ENCODE results near the gene RAB6B.

The RAB6B gene

GRCh38 chr3:133895208-133896001 lies at the start of gene RAB6B:
RAB6B (minus strand) TSS chr3:133895882; CDS start chr3:133895466, 416 bp downstream.
- peak; percentile 14 for DNase-seq (ENCODE audit: low read depth)

- DNase-seq (ENCODE audit: low read depth) = peak; percentile 92
These were observed 49.1 kb upstream of the RAB6B start for GRCh38 chr3:133944641-133945380.

- peak; percentile 42 for DNase-seq (ENCODE audit: low read depth)
These were observed 48.5 kb upstream of the RAB6B start for GRCh38 chr3:133944181-133944580.

- peak; percentile 97 for DNase-seq (ENCODE audit: low read depth)
These were observed 48.0 kb upstream of the RAB6B start for GRCh38 chr3:133943639-133944141.

- DNase-seq (ENCODE audit: low read depth) = no peak
These were observed 47.4 kb upstream of the RAB6B start for GRCh38 chr3:133943031-133943535.

- peak; percentile 57 for DNase-seq (ENCODE audit: low read depth)
These were observed 45.7 kb upstream of the RAB6B start for GRCh38 chr3:133941415-133941821.

- no peak for DNase-seq (ENCODE audit: low read depth)
These were observed 44.9 kb upstream of the RAB6B start for GRCh38 chr3:133940536-133940935.

GRCh38 chr3:133939463-133939835 lies 43.8 kb upstream of the RAB6B start:
- DNase-seq (ENCODE audit: low read depth) = no peak

- peak; percentile 45 for DNase-seq (ENCODE audit: low read depth)
These were observed 43.2 kb upstream of the RAB6B start for GRCh38 chr3:133938770-133939462.

- peak; percentile 21 for DNase-seq (ENCODE audit: low read depth)
These were observed 42.3 kb upstream of the RAB6B start for GRCh38 chr3:133937756-133938601.

GRCh38 chr3:133937061-133937686 lies 41.5 kb upstream of the RAB6B start:
- no peak for DNase-seq (ENCODE audit: low read depth)

GRCh38 chr3:133935843-133936769 lies 40.4 kb upstream of the RAB6B start:
- no peak for DNase-seq (ENCODE audit: low read depth)

- DNase-seq (ENCODE audit: low read depth) = no peak
These were observed 39.5 kb upstream of the RAB6B start for GRCh38 chr3:133934996-133935842.

- DNase-seq (ENCODE audit: low read depth) = no peak
These were observed 38.6 kb upstream of the RAB6B start for GRCh38 chr3:133934073-133934970.

GRCh38 chr3:133933097-133934024 lies 37.7 kb upstream of the RAB6B start:
- no peak for DNase-seq (ENCODE audit: low read depth)

- DNase-seq (ENCODE audit: low read depth) = no peak
These were observed 36.3 kb upstream of the RAB6B start for GRCh38 chr3:133932009-133932408.

- no peak for DNase-seq (ENCODE audit: low read depth)
These were observed 35.4 kb upstream of the RAB6B start for GRCh38 chr3:133931084-133931483.
